Measurements from ENCODE around the gene FBRS. TPM values are rescaled to one million over a fixed set of nuclear protein-coding genes. Genes with fewer than 3 reads are reported as not detected.

The FBRS gene
- total and polyA plus RNA-seq, 2 donors (not counting 3 experiments of a cell fraction or from before 2014, with no cell fraction given) = 15.5 to 68.6 TPM

DNA sequence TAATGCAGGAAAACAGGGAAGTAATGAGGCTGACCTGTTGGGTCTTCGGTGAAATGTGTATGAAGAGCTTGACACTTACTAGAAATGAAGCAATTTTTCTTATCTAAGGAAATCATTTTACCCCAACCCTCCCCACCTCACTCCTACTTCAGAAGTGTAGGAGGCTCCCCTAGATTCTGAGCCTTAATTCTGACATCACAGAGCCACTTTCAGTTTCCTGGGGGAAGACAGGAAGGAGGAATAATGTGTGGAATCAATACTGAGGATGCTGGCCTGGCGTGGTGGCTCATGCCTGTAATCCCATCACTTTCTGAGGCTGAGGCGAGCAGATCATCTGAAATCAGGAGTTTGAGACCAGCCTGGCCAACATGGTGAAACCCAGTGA lies 20.3 kb downstream of the FBRS start:
- no peak overlapping the region for H2AFZ ChIP-seq (ENCODE audit: low read depth, low read length)
- BruUV-seq (replicated peaks) = no TSS peak

GRCh38 chr16:30680326-30680725 lies 22.1 kb downstream of the FBRS start:
- Histone ChIP-seq H3K79me2 (ENCODE audit: control insufficient read depth, insufficient read depth, low read length) (no peaks in the 10 kb centered on the region), H3K4me2 (ENCODE audit: insufficient read depth, low read length) (no peak overlapping the region), H3K4me3 (replicated peaks in 1 of 3; ENCODE audit: insufficient read depth in 1 of 3, low read depth in 1 of 3, low read length in 3 of 3) (no peak overlapping the region), H3K27me3 (ENCODE audit: control insufficient read depth in 2 of 2, insufficient read depth in 2 of 2, low read length in 2 of 2) (no peaks in the 10 kb centered on the region), H3K9me1 (replicated peaks; ENCODE audit: control insufficient read depth, extremely low read depth, insufficient read depth, low read length) (no peaks in the 10 kb centered on the region), H3K4me1 (ENCODE audit: control insufficient read depth, extremely low read depth, insufficient read depth, low read length) (no peaks in the 10 kb centered on the region), H3K27ac (ENCODE audit: insufficient read depth, low read depth, low read length) (no peak overlapping the region), H2AFZ (ENCODE audit: low read depth, low read length) (no peak overlapping the region), H3K9me3 (replicated peaks; ENCODE audit: control insufficient read depth, insufficient read depth, low read length) (no peaks in the 10 kb centered on the region), H3K36me3 (ENCODE audit: control insufficient read depth in 2 of 2, extremely low read depth in 1 of 2, insufficient read depth in 2 of 2, low read length in 2 of 2) (no peaks in the 10 kb centered on the region), H4K20me1 (replicated peaks; ENCODE audit: control insufficient read depth, extremely low read depth, insufficient read depth, low read length) (no peaks in the 10 kb centered on the region), H3K9ac (replicated peaks; ENCODE audit: extremely low read depth, insufficient read depth, low read length) (no peak overlapping the region)
- TF ChIP-seq POLR2AphosphoS5 (IDR thresholded peaks at IDR 0.05; ENCODE audit: insufficient read depth, low read depth, low read length) (no peak), GATA2 (IDR thresholded peaks at IDR 0.05; ENCODE audit: insufficient read depth, insufficient read length, low read depth, low read length) (no peak), JUN (IDR thresholded peaks at IDR 0.05; ENCODE audit: borderline replicate concordance, insufficient read depth, insufficient read length, low read depth) (no peak), FOS (IDR thresholded peaks at IDR 0.05; ENCODE audit: borderline replicate concordance, insufficient read depth, low read length) (no peak), POLR2A (IDR thresholded peaks at IDR 0.05; ENCODE audit: low read depth, low read length) (no peak), MYC (IDR thresholded peaks at IDR 0.05; ENCODE audit: low read depth, low read length) (no peak)
- TF ChIP-seq, protein P1, sequence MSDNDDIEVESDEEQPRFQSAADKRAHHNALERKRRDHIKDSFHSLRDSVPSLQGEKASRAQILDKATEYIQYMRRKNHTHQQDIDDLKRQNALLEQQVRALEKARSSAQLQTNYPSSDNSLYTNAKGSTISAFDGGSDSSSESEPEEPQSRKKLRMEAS (IDR thresholded peaks at IDR 0.05; ENCODE audit: insufficient read depth, insufficient read length) = no peak
- ChIA-PET POLR2A (no interaction called here), CTCF (no interaction called here)
- dilution Hi-C loops (cut with MboI; ENCODE audit: extremely low pct_ligation_motif_present, low sequenced_read_pairs) (no loop called here), intact Hi-C loops (cut with micrococcal nuclease) (no loop called here)
- FAIRE-seq (no peak), DNase-seq (ENCODE audit: low read depth, low spot score) (no peak)
- no TSS peak for BruUV-seq (replicated peaks)

More for the DNA sequence above, 20.3 kb downstream of the FBRS start:
- no peaks in the 10 kb centered on the region for H3K4me1 ChIP-seq (ENCODE audit: control insufficient read depth, extremely low read depth, insufficient read depth, low read length)
- intact Hi-C loops (cut with micrococcal nuclease) (no loop called here), dilution Hi-C loops (cut with MboI; ENCODE audit: extremely low pct_ligation_motif_present, low sequenced_read_pairs) (no loop called here)
- H3K79me2 ChIP-seq (ENCODE audit: control insufficient read depth, insufficient read depth, low read length) = no peaks in the 10 kb centered on the region
- no peak for FAIRE-seq
- ChIA-PET POLR2A (interaction anchor here (0.6 kb wide), 1 partner anchor 151 kb away, joined by 10 read pairs; no protein-coding TSS in a partner anchor), CTCF (interaction anchor here (1.0 to 2.6 kb wide), 3 partner anchors 11 to 15 kb away, joined by 3 to 10 read pairs (median 3); no protein-coding TSS in a partner anchor)
- H4K20me1 ChIP-seq (replicated peaks; ENCODE audit: control insufficient read depth, extremely low read depth, insufficient read depth, low read length) = no peaks in the 10 kb centered on the region
- H3K9ac ChIP-seq (replicated peaks; ENCODE audit: extremely low read depth, insufficient read depth, low read length) = no peak overlapping the region
- no peak overlapping the region for H3K27ac ChIP-seq (ENCODE audit: insufficient read depth, low read depth, low read length)
- H3K4me3 ChIP-seq (replicated peaks in 1 of 3; ENCODE audit: insufficient read depth in 1 of 3, low read depth in 1 of 3, low read length in 3 of 3) = no peak overlapping the region
- no peaks in the 10 kb centered on the region for H3K9me1 ChIP-seq (replicated peaks; ENCODE audit: control insufficient read depth, extremely low read depth, insufficient read depth, low read length)
- no peak for DNase-seq (ENCODE audit: low read depth, low spot score)
- no peak for TF ChIP-seq EZH2 (IDR thresholded peaks at IDR 0.05; ENCODE audit: borderline replicate concordance, low read depth, low read length, severe bottlenecking)
- no peak for TF ChIP-seq JUN (IDR thresholded peaks at IDR 0.05; ENCODE audit: borderline replicate concordance, insufficient read depth, insufficient read length, low read depth)
- TF ChIP-seq FOS (IDR thresholded peaks at IDR 0.05; ENCODE audit: borderline replicate concordance, insufficient read depth, low read length) = no peak
- no peak overlapping the region for H3K4me2 ChIP-seq (ENCODE audit: insufficient read depth, low read length)
- H3K36me3 ChIP-seq (ENCODE audit: control insufficient read depth in 2 of 2, extremely low read depth in 1 of 2, insufficient read depth in 2 of 2, low read length in 2 of 2) = no peaks in the 10 kb centered on the region
- no peaks in the 10 kb centered on the region for H3K27me3 ChIP-seq (ENCODE audit: control insufficient read depth in 2 of 2, insufficient read depth in 2 of 2, low read length in 2 of 2)
- H3K9me3 ChIP-seq (replicated peaks; ENCODE audit: control insufficient read depth, insufficient read depth, low read length) = no peaks in the 10 kb centered on the region

All from endothelial cell of umbilical vein (primary cell).